GM23338 (cell line): Measurements from ENCODE around the gene NT5DC4.

Experiments used
- CTCF ChIP-seq, 2 experiments: fragments of 200-600 bp in 1 of 2; sonication (generic) in 1 of 2; conservative IDR thresholded peaks; 2 replicates each; pipeline versions ENCODE4 v1.5.1 to v1.6.1; 2016 to 2017; ENCODE audit warnings: antibody characterized with exemption in 2 of 2, low read depth in 2 of 2, mild to moderate bottlenecking in 2 of 2, moderate library complexity in 1 of 2
- EZH2 ChIP-seq: fragments of 200-600 bp; sonication (generic); IDR thresholded peaks from one replicate; pipeline ENCODE4 v1.8.0; 2017; ENCODE audit warnings: antibody characterized with exemption, mild to moderate bottlenecking, low read depth; ENCODE audit not compliant: unreplicated experiment
- ZNF331 ChIP-seq: fragments of 250-450 bp; sonication (Bioruptor Pico); IDR thresholded peaks from 2 replicates; pipeline ENCODE4 v1.5.0; 2020; ENCODE audit warnings: low read depth, mild to moderate bottlenecking, moderate library complexity

DNA sequence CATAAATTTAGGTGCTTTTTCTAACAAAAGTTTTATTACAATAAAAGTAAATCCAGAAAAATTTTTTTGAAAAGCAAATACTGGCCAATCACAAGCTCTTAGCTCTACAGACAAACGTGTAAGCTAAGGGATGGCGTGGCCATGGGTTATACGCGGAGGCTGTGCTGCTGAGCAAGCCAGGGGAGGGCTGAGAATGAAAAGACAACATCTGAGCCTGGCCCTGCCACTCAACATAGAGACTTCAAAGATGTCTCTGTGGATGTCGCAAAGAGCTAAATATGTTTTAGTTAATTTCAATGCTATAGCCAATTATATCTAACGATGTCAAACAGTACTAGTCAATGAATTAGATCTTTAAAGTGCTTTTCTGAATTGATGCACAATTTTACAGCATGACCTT is 33.3 kb upstream of the NT5DC4 start:
- TF ChIP-seq CTCF (conservative IDR thresholded peaks at IDR 0.05; ENCODE audit: low read depth in 2 of 2) (no peak), EZH2 (no peak), ZNF331 (CRISPR knock-in tag) (no peak)
